Endothelial cell of umbilical vein (primary cell): ENCODE measurements around the gene EIF4E3. TPM values are rescaled to one million over a fixed set of nuclear protein-coding genes. Genes with fewer than 3 reads are reported as not detected.

ENCODE experiments used
- BruUV-seq: library from RNA; stranded (reverse); fragments of 400-500 nt; replicated peaks from 2 replicates; lab custom pipeline; 2021; lab: Mats Ljungman, UMichigan
- CTCF ChIA-PET: fragments of 300-600, 350-600 bp; sonication (Branson Sonifier 250); formaldehyde crosslinking; loops from one replicate; lab custom pipeline; 2021; ENCODE audit warnings: antibody characterized with exemption, inconsistent platforms; lab: Charles Lee
- POLR2A ChIA-PET: fragments of 300-600, 350-600 bp; sonication (Branson Sonifier 250); formaldehyde crosslinking; loops from one replicate; lab custom pipeline; 2021; ENCODE audit warnings: antibody characterized with exemption, inconsistent platforms; lab: Charles Lee
- DNase-seq: peaks from one replicate; pipeline ENCODE4 v3.0.0-alpha.2; 2011; ENCODE audit warnings: low read depth, low spot score
- FAIRE-seq: peaks from 2 replicates; lab custom pipeline; 2011; peaks lifted over from hg19 to GRCh38; lab: Jason Lieb, UNC
- H2AFZ ChIP-seq: 2 replicates; pipeline ENCODE4 v1.6.0; 2012; ENCODE audit warnings: low read depth, low read length, control low read depth, inconsistent platforms
- H3K27ac ChIP-seq: 2 replicates; pipeline ENCODE4 v1.5.1; 2011; ENCODE audit warnings: low read depth, mild to moderate bottlenecking, control low read depth, low read length, moderate library complexity; ENCODE audit not compliant: insufficient read depth
- H3K27me3 ChIP-seq, 2 experiments: 2 replicates each; pipeline versions ENCODE4 v1.6.0 to v1.6.1; 2011; ENCODE audit warnings: low read length in 2 of 2, mixed read lengths in 1 of 2; ENCODE audit not compliant: control insufficient read depth in 2 of 2, insufficient read depth in 2 of 2
- H3K36me3 ChIP-seq, 2 experiments: 2 replicates in 1 of 2; 3 replicates in 1 of 2; pipeline ENCODE4 v1.5.1; 2011; ENCODE audit warnings: low read length in 2 of 2, mild to moderate bottlenecking in 1 of 2, moderate library complexity in 1 of 2; ENCODE audit not compliant: control insufficient read depth in 2 of 2, insufficient read depth in 2 of 2; ENCODE audit errors: extremely low read depth in 1 of 2
- H3K4me1 ChIP-seq: 3 replicates; pipeline ENCODE4 v1.5.1; 2011; ENCODE audit warnings: mild to moderate bottlenecking, low read length; ENCODE audit not compliant: control insufficient read depth, insufficient read depth; ENCODE audit errors: extremely low read depth
- H3K4me2 ChIP-seq: 2 replicates; pipeline ENCODE4 v1.6.1; 2011; ENCODE audit warnings: low read length, control low read depth, mixed read lengths; ENCODE audit not compliant: insufficient read depth
- H3K4me3 ChIP-seq, 3 experiments: fragments of 200-600 bp in 1 of 3; sonication (generic), shearing (Covaris generic) in 1 of 3; replicated peaks in 1 of 3; 2 replicates each; pipeline ENCODE4 v1.5.1; 2011 to 2016; ENCODE audit warnings: control low read depth in 3 of 3, low read length in 3 of 3, mild to moderate bottlenecking in 2 of 3, inconsistent platforms in 1 of 3, low read depth in 1 of 3, moderate library complexity in 1 of 3; ENCODE audit not compliant: insufficient read depth in 1 of 3
- H3K79me2 ChIP-seq: 2 replicates; pipeline ENCODE4 v1.6.0; 2012; ENCODE audit warnings: low read length, inconsistent platforms; ENCODE audit not compliant: control insufficient read depth, insufficient read depth
- H3K9ac ChIP-seq: replicated peaks from 2 replicates; pipeline ENCODE3; 2011; ENCODE audit warnings: low read length, control low read depth; ENCODE audit not compliant: insufficient read depth; ENCODE audit errors: extremely low read depth
- H3K9me1 ChIP-seq: replicated peaks from 3 replicates; pipeline ENCODE4 v1.6.0; 2011; ENCODE audit warnings: mild to moderate bottlenecking, low read length; ENCODE audit not compliant: control insufficient read depth, insufficient read depth; ENCODE audit errors: extremely low read depth
- H3K9me3 ChIP-seq: replicated peaks from 2 replicates; pipeline ENCODE4 v1.5.1; 2012; ENCODE audit warnings: low read length, inconsistent platforms; ENCODE audit not compliant: control insufficient read depth, insufficient read depth
- H4K20me1 ChIP-seq: replicated peaks from 2 replicates; pipeline ENCODE3; 2011; ENCODE audit warnings: mild to moderate bottlenecking, low read length; ENCODE audit not compliant: control insufficient read depth, insufficient read depth; ENCODE audit errors: extremely low read depth
- EZH2 ChIP-seq: IDR thresholded peaks from 2 replicates; pipeline ENCODE4 v1.6.1; 2012; ENCODE audit warnings: borderline replicate concordance, low read depth, mild to moderate bottlenecking, moderate library complexity, low read length, inconsistent platforms; ENCODE audit not compliant: severe bottlenecking
- FOS ChIP-seq: IDR thresholded peaks from 2 replicates; pipeline ENCODE4 v1.6.1; 2011; ENCODE audit warnings: mild to moderate bottlenecking, low read length, moderate library complexity, borderline replicate concordance; ENCODE audit not compliant: insufficient read depth
- GATA2 ChIP-seq: IDR thresholded peaks from 2 replicates; pipeline ENCODE4 v1.7.0; 2011; ENCODE audit warnings: low read depth, mild to moderate bottlenecking, moderate library complexity, mixed read lengths, low read length; ENCODE audit not compliant: insufficient read length, insufficient read depth
- JUN ChIP-seq: IDR thresholded peaks from 2 replicates; pipeline ENCODE4 v1.6.1; 2011; ENCODE audit warnings: borderline replicate concordance, low read depth; ENCODE audit not compliant: insufficient read length, insufficient read depth
- MYC ChIP-seq: IDR thresholded peaks from one replicate; pipeline ENCODE4 v1.6.1; 2011; ENCODE audit warnings: mild to moderate bottlenecking, low read depth, low read length
- POLR2A ChIP-seq: IDR thresholded peaks from 2 replicates; pipeline ENCODE4 v1.6.1; 2012; ENCODE audit warnings: low read depth, mild to moderate bottlenecking, control low read depth, low read length
- POLR2AphosphoS5 ChIP-seq: IDR thresholded peaks from 2 replicates; pipeline ENCODE4 v1.6.1; 2012; ENCODE audit warnings: low read depth, mild to moderate bottlenecking, control low read depth, low read length, moderate library complexity; ENCODE audit not compliant: insufficient read depth
- dilution Hi-C: fragments of 300-500 bp; cut with MboI; formaldehyde crosslinking; loops from one replicate; pipeline ENCODE4 v1.15.0; 2019; ENCODE audit warnings: low sequenced_read_pairs; ENCODE audit not compliant: extremely low pct_ligation_motif_present
- intact Hi-C: fragments of 100-400 bp; cut with micrococcal nuclease; formaldehyde crosslinking; loops from one replicate; pipeline ENCODE4 v1.10.0; 2022
- polyA plus RNA-seq, 4 experiments: library from polyadenylated mRNA; depleted of rRNA in 3 of 4; stranded (reverse) in 3 of 4; unstranded in 1 of 4; fragments of >200 nt; gene quantifications; 2 replicates each; pipeline versions ENCODE4 v1.2.1 to v1.2.3, GENCODE V29; 2011 to 2012; ENCODE audit warnings: missing spikeins in 1 of 4
- total RNA-seq: library from RNA; stranded (reverse); gene quantifications from 2 replicates; pipeline ENCODE4 v1.2.3, GENCODE V29; 2021
- TF ChIP-seq, protein P1 (sequence below): IDR thresholded peaks from 2 replicates; pipeline ENCODE4 v1.6.1; 2011; ENCODE audit not compliant: insufficient read depth, insufficient read length
- TF ChIP-seq, protein P2 (sequence below), 2 donors: IDR thresholded peaks; 1 replicate in 1 of 2; 2 replicates in 1 of 2; pipeline ENCODE4 v1.5.1; 2011; ENCODE audit warnings: low read length in 2 of 2, mild to moderate bottlenecking in 2 of 2, moderate library complexity in 2 of 2, control low read depth in 1 of 2, inconsistent platforms in 1 of 2, low read depth in 1 of 2; ENCODE audit not compliant: insufficient read depth in 1 of 2; ENCODE audit errors: extremely low read depth in 1 of 2

EIF4E3 gene
- total and polyA plus RNA-seq, 2 donors (not counting 3 experiments of a cell fraction or from before 2014, with no cell fraction given), result 1.3 to 4.9 TPM

- Histone ChIP-seq H3K79me2 (no peaks in the 10 kb centered on the region), H3K9ac (no peak overlapping the region), H3K36me3 (no peaks in the 10 kb centered on the region), H3K27me3 (no peaks in the 10 kb centered on the region), H3K4me1 (peaks cover 30% of the 10 kb centered on the region), H3K27ac (no peak overlapping the region), H3K9me3 (no peaks in the 10 kb centered on the region), H3K4me2 (no peak overlapping the region), H4K20me1 (no peaks in the 10 kb centered on the region), H3K9me1 (no peaks in the 10 kb centered on the region), H2AFZ (no peak overlapping the region), H3K4me3 (no peak overlapping the region)
- dilution Hi-C loops, result no loop called here
- intact Hi-C loops, result no loop called here
- TF ChIP-seq, protein P1, sequence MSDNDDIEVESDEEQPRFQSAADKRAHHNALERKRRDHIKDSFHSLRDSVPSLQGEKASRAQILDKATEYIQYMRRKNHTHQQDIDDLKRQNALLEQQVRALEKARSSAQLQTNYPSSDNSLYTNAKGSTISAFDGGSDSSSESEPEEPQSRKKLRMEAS, result no peak
- TF ChIP-seq POLR2A (no peak), POLR2AphosphoS5 (no peak), EZH2 (no peak), GATA2 (no peak), FOS (no peak)
- POLR2A ChIA-PET, result no interaction called here
- DNase-seq (no peak), FAIRE-seq (no peak)
- BruUV-seq, result no TSS peak
- CTCF ChIA-PET, result interaction anchor here (1.0 kb wide), 1 partner anchor 1118 kb away, joined by 3 read pairs; no protein-coding TSS in a partner anchor
Measured at GRCh38 chr3:71704915-71705314, 20.3 kb downstream of the EIF4E3 start.

- POLR2A ChIA-PET, result no interaction called here
- TF ChIP-seq POLR2A (no peak), MYC (no peak), FOS (no peak), POLR2AphosphoS5 (no peak), GATA2 (no peak), EZH2 (no peak), JUN (no peak)
- TF ChIP-seq, protein P2, sequence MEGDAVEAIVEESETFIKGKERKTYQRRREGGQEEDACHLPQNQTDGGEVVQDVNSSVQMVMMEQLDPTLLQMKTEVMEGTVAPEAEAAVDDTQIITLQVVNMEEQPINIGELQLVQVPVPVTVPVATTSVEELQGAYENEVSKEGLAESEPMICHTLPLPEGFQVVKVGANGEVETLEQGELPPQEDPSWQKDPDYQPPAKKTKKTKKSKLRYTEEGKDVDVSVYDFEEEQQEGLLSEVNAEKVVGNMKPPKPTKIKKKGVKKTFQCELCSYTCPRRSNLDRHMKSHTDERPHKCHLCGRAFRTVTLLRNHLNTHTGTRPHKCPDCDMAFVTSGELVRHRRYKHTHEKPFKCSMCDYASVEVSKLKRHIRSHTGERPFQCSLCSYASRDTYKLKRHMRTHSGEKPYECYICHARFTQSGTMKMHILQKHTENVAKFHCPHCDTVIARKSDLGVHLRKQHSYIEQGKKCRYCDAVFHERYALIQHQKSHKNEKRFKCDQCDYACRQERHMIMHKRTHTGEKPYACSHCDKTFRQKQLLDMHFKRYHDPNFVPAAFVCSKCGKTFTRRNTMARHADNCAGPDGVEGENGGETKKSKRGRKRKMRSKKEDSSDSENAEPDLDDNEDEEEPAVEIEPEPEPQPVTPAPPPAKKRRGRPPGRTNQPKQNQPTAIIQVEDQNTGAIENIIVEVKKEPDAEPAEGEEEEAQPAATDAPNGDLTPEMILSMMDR (IDR thresholded peaks at IDR 0.05; ENCODE audit: extremely low read depth in 1 of 2, insufficient read depth in 1 of 2, low read depth in 1 of 2, low read length in 2 of 2), result no peak
- TF ChIP-seq, protein P1, result no peak
- BruUV-seq, result no TSS peak
- no peak overlapping the region for H3K4me3 ChIP-seq
- intact Hi-C loops, result no loop called here
- CTCF ChIA-PET, result interaction anchor here (1.0 kb wide), 1 partner anchor 22 kb away, joined by 3 read pairs; no protein-coding TSS in a partner anchor
- dilution Hi-C loops, result no loop called here
- peaks cover 30% of the 10 kb centered on the region for H3K4me1 ChIP-seq
- H4K20me1 ChIP-seq, result no peaks in the 10 kb centered on the region
- no peak overlapping the region for H3K9ac ChIP-seq
- H3K9me1 ChIP-seq, result no peaks in the 10 kb centered on the region
- no peaks in the 10 kb centered on the region for H3K27me3 ChIP-seq
- no peak overlapping the region for H3K27ac ChIP-seq
- no peak overlapping the region for H3K4me2 ChIP-seq
- DNase-seq, result no peak
- FAIRE-seq, result no peak
- H3K79me2 ChIP-seq, result no peaks in the 10 kb centered on the region
- H3K9me3 ChIP-seq, result no peaks in the 10 kb centered on the region
- no peak overlapping the region for H2AFZ ChIP-seq
- H3K36me3 ChIP-seq, result no peaks in the 10 kb centered on the region
Measured at GRCh38 chr3:71703797-71704196, 21.4 kb downstream of the EIF4E3 start.
